Measurements from ENCODE around the gene PSPH.
"Not testable (repeated sequence)": the region's sequence is repeated elsewhere in the genome, so short reads cannot be mapped to it uniquely, and the experiment has no call there.

Gene PSPH

DNA sequence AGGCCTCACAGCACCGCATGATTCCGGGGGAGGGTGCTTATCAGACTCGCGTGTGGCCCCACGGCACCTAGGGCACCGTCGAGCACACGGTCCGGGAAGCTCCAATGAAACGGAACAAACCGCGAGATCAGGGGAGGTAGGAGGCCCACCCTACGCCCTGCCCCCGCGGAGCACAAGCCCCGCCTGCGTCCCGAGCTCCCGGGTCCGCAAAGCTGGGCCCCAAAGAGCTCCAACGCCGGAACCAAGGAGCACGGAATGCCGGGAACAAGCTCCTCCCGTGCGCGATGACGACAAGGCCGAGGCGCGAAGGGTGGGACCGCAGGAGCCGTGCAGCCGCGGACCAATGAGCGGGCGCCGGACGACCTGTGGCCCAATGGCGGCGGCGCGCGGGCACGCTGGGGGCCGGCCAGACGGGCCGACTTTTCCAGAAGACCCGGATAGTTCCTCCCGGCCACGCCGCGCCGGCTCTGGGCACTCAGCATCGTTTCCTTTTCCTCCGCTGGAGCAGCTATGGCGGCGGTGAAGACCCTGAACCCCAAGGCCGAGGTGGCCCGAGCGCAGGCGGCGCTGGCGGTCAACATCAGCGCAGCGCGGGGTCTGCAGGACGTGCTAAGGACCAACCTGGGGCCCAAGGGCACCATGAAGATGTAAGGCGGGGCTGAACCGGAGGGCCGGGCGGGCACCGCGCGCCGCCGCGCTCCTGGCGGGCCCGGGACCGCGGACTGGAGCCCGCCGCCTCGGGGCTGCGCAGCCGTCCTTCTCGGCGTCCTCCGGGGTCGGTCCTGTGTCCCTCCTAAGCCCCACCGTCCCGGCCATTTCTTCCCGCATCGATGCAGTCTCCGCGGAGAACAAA, at the start of gene PSPH, which contains the start of gene CCT6A:
TSS of gene PSPH (minus strand) at position 106 of the 853 bp plus-strand sequence. CDS start 30,232 bp downstream, outside the sequence.
TSS of gene CCT6A (plus strand) at position 427 of the 853 bp plus-strand sequence. CDS start at position 511, 84 bp downstream.
- DNase-seq: peak; percentile 99

- DNase-seq: no peak
These were observed 48.4 kb upstream of the PSPH start for GRCh38 chr7:56099653-56100052.

- not testable (repeated sequence) for DNase-seq
These were observed 47.2 kb upstream of the PSPH start for GRCh38 chr7:56098187-56099008.

- peak; percentile 80 for DNase-seq
These were observed 46.5 kb upstream of the PSPH start for GRCh38 chr7:56097700-56098099.

DNA sequence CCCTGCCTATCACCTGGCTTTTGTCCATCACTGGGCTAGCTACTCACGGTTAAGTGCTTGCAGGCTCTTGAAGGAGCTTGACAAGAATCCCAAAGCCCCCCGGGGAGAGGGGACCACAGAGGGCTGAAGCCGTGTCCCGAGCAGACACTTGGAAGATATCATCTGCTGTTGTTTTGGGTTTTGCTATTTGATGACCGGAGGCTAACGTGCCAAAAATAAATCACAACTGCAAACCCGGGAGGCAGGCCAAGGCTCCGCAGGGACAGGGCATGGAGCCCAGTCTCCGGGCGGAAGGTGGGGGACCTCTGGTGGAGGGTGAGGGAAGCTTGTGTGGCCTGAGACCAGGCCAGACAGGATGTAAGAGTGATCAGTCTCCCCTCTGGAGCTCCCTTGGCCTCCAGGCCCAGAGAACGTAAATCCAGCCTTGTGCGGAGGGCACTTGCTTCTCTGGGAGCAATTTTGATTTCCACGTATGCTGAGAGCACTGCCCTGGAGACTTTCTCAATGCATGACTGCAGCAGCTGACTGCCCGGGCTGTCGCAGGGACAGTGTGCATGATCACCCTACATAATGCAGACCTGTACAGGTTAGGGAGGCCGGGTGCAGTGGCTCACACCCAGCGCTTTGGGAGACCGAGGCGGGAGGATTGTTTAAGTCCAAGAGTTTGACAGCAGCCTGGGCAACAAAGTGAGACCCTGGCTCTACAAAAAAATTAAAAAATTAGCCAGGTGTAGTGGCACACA, 41.7 kb upstream of the PSPH start, which contains the start of gene PHKG1:
TSS of gene PHKG1 (minus strand) at position 164 of the 743 bp plus-strand sequence. CDS start 4,011 bp downstream, outside the sequence.
- DNase-seq: peak; percentile 83

DNA sequence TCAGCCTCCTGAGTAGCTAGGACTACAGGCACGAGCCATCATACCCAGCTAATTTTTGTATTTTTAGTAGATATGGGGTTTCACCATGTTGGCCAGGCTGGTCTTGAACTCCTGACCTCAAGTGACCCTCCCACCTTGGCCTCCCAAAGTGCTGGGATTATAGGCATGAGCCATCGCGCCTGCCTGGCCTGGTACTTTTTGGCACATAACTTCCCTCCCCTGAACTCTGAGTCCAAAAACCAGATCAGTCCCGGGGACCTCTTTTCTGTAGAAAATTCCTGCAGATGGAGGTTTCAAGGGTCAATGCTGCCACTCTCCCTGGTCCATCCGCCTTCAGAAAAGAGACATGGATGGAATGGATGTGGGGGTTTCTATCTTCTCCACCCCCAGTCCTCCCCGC, 41.1 kb upstream of the PSPH start:
- DNase-seq: not testable (repeated sequence)

DNA sequence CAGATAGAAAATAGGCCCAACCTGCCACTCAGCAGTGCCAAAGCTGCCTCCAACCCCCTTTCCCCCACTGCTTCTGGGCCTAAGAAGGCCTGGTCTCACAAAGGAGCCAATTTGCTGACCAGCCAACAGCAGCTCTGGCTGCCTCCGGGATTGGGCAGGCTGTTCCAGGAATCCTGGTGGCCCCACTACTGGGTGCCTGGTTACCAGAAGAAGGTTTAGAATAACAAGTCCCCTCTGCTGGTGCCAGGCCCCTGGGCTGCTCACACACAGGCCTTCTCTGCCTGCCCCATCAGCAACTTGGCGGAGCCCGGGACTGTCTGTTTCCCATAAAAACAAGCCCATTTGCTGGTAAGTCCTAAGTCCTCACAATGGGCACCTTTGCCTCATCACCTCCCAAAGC, 40.3 kb upstream of the PSPH start:
- no peak for DNase-seq

DNA sequence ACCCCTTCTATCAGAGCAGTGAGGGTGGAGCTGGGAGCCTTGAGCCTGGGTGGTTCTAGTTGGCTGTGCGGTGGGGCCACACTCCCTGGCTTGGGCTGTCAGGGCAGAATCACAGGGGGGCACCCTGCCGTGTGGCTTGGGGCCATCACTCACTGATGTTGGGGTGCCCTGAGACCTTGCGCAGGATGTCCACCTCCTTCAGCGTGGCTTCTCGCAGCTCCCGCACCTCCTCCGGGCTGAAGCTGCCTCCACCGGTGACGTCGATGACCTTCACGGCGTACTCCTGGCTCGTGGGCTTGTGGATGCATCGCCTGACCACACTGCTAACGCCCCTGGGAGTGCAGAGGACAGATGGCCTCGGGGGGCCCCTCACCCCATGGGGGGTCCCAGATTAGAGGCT, 36.2 kb upstream of the PSPH start:
- no peak for DNase-seq

DNA sequence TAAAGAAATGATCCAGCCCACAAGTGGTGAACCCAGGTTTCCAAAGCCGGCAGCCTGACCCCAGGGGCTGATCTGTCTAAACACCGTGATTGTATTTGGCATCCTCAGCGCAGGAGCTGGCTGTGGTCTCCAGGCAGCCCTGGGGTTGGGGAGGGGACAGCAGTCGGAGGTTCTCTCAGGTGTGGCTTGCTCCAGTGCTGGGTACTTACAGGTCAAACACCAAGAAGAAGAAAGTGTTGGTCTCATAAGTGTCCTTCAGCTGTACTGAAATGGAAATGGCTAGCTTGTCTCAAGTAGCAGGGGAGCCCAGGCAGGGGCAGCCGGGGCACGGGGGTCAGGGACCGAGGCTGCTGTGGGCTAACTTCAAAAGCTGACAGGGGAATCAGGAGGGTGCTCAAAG, 35.5 kb upstream of the PSPH start:
- DNase-seq: no peak

- no peak for DNase-seq
These were observed 32.0 kb upstream of the PSPH start for GRCh38 chr7:56083150-56083785.

- DNase-seq: no peak
These were observed 30.5 kb upstream of the PSPH start for GRCh38 chr7:56081626-56082340.

DNA sequence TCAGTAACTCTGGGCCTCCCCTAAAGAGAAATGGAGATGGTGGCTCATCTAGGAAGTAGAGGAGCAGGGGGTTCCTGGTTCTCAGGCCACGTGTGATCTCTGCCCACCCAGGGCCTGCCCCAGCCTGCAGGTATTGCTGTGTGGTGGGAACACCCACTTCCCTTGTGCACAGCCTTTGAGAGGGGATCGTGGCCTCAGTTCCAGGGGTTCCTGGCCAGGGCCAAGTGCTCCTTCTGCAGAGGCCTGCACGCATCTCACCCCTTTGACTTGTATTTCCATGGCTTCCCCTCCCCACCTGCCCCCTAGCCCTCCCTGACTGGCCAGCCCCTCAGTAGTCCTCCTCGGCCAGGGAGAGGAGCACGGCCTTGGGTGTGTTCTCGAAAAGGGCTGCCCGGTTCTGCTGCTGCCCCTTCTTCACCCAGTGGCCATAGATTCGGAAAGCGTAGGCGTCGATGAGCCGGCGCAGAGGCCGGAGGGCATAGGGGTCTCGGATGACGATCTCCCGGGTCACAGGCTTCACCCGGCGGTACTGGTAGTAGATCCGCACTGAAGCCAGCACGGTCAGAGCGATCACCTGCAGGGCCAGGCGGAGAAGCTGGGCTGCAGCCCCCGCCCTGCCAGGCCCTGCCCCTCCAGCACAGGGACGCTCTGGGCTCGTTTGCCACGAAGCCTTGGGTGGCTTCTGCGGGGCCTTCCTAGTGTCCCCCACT, 29.6 kb upstream of the PSPH start:
- not testable (repeated sequence) for DNase-seq

DNA sequence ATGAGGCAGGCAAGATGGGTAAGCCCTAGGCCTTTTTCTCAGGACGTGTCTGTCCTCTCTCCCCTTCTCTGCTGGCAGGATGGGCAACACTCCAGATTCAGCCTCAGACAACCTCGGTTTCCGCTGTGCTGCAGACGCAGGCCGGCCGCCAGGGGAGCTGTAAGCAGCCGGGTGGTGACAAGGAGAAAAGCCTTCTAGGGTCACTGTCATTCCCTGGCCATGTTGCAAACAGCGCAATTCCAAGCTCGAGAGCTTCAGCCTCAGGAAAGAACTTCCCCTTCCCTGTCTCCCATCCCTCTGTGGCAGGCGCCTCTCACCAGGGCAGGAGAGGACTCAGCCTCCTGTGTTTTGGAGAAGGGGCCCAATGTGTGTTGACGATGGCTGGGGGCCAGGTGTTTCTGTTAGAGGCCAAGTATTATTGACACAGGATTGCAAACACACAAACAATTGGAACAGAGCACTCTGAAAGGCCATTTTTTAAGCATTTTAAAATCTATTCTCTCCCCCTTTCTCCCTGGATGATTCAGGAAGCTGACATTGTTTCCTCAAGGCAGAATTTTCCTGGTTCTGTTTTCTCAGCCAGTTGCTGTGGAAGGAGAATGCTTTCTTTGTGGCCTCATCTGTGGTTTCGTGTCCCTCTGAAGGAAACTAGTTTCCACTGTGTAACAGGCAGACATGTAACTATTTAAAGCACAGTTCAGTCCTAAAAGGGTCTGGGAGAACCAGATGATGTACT, 28.4 kb upstream of the PSPH start:
- peak; percentile 58 for DNase-seq

DNA sequence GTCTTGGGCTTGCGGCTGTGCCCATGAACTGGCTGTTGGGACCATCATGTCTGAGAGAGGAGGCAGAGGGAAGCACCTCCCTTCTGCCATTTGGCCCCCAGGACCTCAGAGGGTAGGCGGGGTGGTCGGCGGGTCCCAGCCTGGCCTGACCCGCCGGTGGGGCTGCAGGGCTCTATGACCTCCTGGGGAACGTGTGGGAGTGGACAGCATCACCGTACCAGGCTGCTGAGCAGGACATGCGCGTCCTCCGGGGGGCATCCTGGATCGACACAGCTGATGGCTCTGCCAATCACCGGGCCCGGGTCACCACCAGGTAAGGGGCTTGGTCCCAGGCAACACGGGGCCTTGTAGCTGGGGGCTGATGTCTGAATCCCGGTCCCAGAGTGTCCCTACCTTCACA, 27.0 kb upstream of the PSPH start:
- no peak for DNase-seq

DNA sequence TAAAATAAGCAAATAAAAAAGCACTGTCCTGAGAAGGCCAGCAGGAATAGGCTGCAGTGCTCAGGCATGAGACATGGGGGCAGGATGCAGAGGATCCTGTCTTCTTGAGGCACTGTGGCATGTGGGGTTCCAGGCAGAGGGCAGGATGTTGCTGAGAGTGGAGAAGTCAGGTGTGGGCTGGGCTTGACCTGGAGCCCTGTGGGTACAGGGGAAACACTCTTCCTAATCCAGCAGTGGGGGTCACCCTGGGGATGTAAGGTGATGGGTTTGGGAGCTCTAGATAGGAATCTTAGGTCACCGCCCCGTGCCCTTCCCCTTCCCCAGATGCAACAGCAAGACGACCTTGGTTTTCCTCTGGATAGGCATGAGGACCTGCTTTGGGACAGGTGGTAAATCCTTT, 26.4 kb upstream of the PSPH start:
- no peak for DNase-seq

DNA sequence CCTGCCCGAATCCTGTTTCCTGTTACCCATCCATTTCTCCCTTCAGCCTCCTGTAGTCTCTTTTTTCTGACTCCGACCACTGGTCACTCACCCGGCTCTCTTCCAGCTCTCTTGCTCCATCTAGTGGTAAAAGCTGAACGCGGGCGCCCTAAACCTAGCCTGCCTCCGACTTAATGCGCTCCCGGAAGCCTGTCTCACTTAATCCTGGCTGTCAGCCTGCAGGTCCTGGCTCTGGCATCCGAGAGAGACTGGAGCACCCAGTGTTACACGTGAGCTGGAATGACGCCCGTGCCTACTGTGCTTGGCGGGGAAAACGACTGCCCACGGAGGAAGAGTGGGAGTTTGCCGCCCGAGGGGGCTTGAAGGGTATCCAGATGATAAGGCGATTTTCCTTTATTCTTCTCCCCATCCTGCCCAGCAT, 23.1 kb upstream of the PSPH start:
- DNase-seq: peak; percentile 84

DNA sequence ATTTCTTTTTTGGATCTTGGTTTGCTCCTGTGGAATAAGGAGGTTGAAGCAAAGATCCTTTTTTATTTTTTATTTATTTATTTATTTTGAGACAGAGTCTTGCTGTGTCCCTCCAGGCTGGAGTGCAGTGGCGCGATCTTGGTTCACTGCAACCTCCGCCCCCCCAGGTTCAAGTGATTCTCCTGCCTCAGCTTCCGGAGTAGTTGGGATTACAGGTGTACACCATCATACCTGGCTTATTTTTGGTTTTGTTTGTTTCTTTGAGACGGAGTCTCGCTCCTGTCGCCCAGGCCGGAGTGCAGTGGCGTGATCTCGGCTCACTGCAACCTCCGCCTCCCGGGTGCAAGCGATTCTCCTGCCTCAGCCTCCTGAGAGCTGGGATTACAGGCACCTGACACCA, 15.1 kb upstream of the PSPH start:
- DNase-seq: not testable (repeated sequence)

DNA sequence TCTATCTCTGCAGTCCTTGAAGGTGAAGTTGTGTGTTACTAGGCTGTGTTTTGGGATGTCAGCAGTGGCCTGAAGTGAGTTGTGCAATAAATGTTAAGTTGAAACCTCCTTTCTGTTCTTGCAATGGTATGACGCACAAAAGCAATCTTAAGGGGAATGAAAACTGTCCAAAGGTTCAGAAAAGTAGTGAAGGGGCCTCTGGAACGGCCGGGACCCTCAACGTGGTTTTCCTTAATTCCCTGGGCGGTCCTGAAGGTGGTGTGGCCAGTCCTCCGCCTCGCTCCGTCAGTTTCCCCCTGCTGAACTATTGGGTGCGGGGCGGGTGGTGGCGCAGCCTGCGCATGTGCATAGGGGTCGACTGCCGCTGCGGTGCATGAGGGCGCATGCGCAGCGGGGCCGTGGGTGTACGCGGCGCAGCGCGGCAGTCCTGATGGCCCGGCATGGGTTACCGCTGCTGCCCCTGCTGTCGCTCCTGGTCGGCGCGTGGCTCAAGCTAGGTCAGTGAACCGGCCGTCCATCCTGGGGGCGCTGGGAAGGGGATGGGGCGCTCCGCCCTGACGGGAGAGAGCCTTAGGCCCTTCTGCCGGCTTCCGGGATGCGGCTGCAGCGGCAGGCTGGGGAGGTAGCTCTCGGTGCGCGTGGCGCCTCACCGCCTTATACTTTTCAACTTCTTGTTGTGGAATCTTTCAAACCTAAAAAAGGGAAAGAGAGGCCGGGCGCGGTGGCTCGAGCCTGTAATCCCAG, 12.8 kb upstream of the PSPH start, which contains the start of gene SUMF2:
TSS of gene SUMF2 (plus strand) at position 405 of the 744 bp plus-strand sequence. CDS start at position 431, 26 bp downstream.
- DNase-seq: peak; percentile 88

GRCh38 chr7:56063500-56063881, 12.2 kb upstream of the PSPH start:
- no peak for DNase-seq

Measured in EL (cell line).